Testis (tissue), 2 donors: Measurements from ENCODE around the gene TRAK1.

Source experiments
- CTCF ChIP-seq, 3 experiments: fragments of 450-650 bp in 2 of 3; fragments of 200-600 bp in 1 of 3; sonication (generic) in 1 of 3; IDR thresholded peaks; one replicate each; pipeline ENCODE4 v1.5.1; 2016 to 2019; ENCODE audit warnings: antibody characterized with exemption in 3 of 3, mild to moderate bottlenecking in 2 of 3, moderate library complexity in 1 of 3
- POLR2A ChIP-seq: fragments of 450-650 bp; IDR thresholded peaks from one replicate; pipeline ENCODE4 v1.6.1; 2017; ENCODE audit warnings: antibody characterized with exemption, mild to moderate bottlenecking, moderate library complexity

GRCh38 chr3:42226470-42227425, 135.6 kb downstream of the TRAK1 start:
- TF ChIP-seq CTCF (IDR thresholded peaks at IDR 0.05) (no peak), POLR2A (no peak)
